ENCODE measurements around the gene SPTB.

Gene SPTB

DNA sequence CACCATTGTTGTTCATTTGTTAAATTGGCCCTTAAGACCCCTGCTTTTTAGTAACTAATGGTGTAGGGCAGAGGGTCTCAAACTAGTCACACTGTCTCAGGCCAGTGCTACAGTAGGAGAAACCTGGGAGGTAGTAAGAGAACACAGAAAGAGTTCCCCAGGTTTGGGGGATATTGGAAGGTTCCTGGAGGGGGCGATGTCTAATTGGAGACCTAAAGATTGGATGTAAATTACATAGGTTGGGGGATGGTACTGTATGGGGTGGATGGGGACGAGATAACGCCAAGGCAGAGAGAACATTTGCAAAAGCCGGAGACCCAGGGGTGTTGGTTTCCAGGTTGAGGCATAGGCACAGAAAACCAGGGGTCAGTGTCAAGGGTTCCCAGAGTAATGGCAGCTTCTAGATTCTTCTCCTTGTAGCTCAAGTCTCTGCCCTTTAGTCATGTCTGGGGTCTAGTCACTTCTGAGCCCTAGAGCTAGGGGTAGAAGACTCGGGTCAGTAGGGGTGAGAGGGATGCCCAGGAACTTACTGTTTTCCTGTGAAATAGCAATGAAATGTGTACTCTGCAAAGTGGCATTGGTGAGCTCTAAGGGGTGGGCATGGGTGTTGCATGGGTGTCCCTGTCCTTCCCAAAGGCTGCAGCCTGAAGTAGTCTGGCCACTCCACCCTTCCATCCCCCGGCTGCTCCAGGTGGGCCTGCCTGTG is 153.7 kb downstream of the SPTB start:
- ATAC-seq (ENCODE audit: insufficient read depth, low read depth), result no peak

DNA sequence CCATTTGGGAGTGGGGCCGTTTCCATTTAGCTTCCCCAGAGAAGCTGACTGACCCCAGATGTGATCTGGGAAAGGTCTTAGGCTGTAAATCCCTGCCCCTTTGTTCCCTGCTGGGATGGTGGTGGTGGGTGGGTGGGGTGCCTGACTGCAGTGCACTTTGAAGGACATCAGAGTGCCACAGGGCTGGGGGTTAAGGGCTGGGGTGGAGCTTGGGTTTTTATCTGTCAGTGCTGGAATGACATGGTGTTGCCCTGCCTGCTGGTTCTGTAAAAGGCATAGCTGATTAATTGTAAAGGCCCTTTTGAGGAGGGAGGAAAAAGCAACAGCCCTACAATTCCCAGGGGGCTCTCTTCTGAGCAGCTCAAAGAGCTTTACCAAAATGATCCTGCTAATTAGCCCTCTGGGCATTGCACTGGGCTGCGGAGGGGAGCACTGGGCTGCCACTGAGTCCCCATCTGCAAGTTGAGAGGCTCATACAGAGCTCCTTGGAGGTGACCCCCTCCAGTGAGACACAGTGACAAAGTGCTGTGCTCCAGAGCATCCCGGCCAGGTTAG is 154.4 kb downstream of the SPTB start:
- DNase-seq, result no peak
- no peak for TF ChIP-seq EZH2 (IDR thresholded peaks at IDR 0.05; ENCODE audit: borderline replicate concordance, low read depth, low read length, severe bottlenecking)
- TF ChIP-seq, protein P1, sequence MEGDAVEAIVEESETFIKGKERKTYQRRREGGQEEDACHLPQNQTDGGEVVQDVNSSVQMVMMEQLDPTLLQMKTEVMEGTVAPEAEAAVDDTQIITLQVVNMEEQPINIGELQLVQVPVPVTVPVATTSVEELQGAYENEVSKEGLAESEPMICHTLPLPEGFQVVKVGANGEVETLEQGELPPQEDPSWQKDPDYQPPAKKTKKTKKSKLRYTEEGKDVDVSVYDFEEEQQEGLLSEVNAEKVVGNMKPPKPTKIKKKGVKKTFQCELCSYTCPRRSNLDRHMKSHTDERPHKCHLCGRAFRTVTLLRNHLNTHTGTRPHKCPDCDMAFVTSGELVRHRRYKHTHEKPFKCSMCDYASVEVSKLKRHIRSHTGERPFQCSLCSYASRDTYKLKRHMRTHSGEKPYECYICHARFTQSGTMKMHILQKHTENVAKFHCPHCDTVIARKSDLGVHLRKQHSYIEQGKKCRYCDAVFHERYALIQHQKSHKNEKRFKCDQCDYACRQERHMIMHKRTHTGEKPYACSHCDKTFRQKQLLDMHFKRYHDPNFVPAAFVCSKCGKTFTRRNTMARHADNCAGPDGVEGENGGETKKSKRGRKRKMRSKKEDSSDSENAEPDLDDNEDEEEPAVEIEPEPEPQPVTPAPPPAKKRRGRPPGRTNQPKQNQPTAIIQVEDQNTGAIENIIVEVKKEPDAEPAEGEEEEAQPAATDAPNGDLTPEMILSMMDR (IDR thresholded peaks at IDR 0.05; ENCODE audit: borderline replicate concordance, extremely low read depth, low read length, poor library complexity, severe bottlenecking), result no peak
- H3K4me3 ChIP-seq (ENCODE audit: low read depth in 1 of 2, low read length in 2 of 2), result no peak overlapping the region
- H3K79me2 ChIP-seq (ENCODE audit: insufficient read depth, low read length), result no peaks in the 10 kb centered on the region
- H3K4me2 ChIP-seq (ENCODE audit: insufficient read depth, low read length), result no peak overlapping the region
- ATAC-seq (ENCODE audit: insufficient read depth, low read depth), result no peak
- no peaks in the 10 kb centered on the region for H3K4me1 ChIP-seq (ENCODE audit: insufficient read depth, low read length)
- H3K27ac ChIP-seq (ENCODE audit: low read length), result no peak overlapping the region
- H3K36me3 ChIP-seq (ENCODE audit: insufficient read depth, low read length), result no peaks in the 10 kb centered on the region
- peaks cover 5% of the 10 kb centered on the region for H3K27me3 ChIP-seq (ENCODE audit: insufficient read depth, low read length, poor library complexity)
- no peaks in the 10 kb centered on the region for H4K20me1 ChIP-seq (ENCODE audit: insufficient read depth, low read length)
- no peaks in the 10 kb centered on the region for H3K9me3 ChIP-seq (ENCODE audit: insufficient read depth, low read length, severe bottlenecking)
- no peak overlapping the region for H3K9ac ChIP-seq (ENCODE audit: low read depth, low read length)
- no peak overlapping the region for H2AFZ ChIP-seq (ENCODE audit: low read depth, low read length)

More for the DNA sequence above, 153.7 kb downstream of the SPTB start:
- H2AFZ ChIP-seq (ENCODE audit: low read depth, low read length), result no peak overlapping the region
- no peak overlapping the region for H3K4me3 ChIP-seq (ENCODE audit: low read depth in 1 of 2, low read length in 2 of 2)
- no peaks in the 10 kb centered on the region for H3K9me3 ChIP-seq (ENCODE audit: insufficient read depth, low read length, severe bottlenecking)
- no peak overlapping the region for H3K4me2 ChIP-seq (ENCODE audit: insufficient read depth, low read length)
- no peaks in the 10 kb centered on the region for H3K4me1 ChIP-seq (ENCODE audit: insufficient read depth, low read length)
- DNase-seq, result no peak
- H3K27me3 ChIP-seq (ENCODE audit: insufficient read depth, low read length, poor library complexity), result peaks cover 5% of the 10 kb centered on the region
- H3K79me2 ChIP-seq (ENCODE audit: insufficient read depth, low read length), result no peaks in the 10 kb centered on the region
- TF ChIP-seq EZH2 (IDR thresholded peaks at IDR 0.05; ENCODE audit: borderline replicate concordance, low read depth, low read length, severe bottlenecking), result no peak
- TF ChIP-seq, protein P1 (IDR thresholded peaks at IDR 0.05; ENCODE audit: borderline replicate concordance, extremely low read depth, low read length, poor library complexity, severe bottlenecking), result no peak
- no peaks in the 10 kb centered on the region for H3K36me3 ChIP-seq (ENCODE audit: insufficient read depth, low read length)
- H4K20me1 ChIP-seq (ENCODE audit: insufficient read depth, low read length), result no peaks in the 10 kb centered on the region
- no peak overlapping the region for H3K9ac ChIP-seq (ENCODE audit: low read depth, low read length)
- H3K27ac ChIP-seq (ENCODE audit: low read length), result no peak overlapping the region

DNA sequence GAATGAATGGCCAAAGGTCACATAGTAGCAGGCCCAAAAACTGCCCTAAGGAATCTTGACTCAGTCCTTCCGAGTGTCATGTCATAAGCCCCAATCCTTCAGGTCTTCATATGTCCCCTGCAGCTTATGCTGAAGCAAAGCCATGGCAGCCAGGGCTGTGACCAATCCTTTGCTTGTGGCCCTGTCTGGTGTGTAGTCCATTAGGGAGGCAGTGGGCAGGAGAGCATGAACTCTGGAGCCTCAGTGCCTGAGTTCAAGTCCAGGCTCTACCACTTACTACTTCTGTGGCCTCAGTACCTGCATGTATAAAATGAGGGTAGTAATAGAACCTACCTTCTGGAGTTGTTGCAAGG is 155.2 kb downstream of the SPTB start:
- Histone ChIP-seq H3K4me2 (ENCODE audit: insufficient read depth, low read length) (no peak overlapping the region), H4K20me1 (ENCODE audit: insufficient read depth, low read length) (no peaks in the 10 kb centered on the region), H3K9ac (ENCODE audit: low read depth, low read length) (no peak overlapping the region), H3K4me1 (ENCODE audit: insufficient read depth, low read length) (no peaks in the 10 kb centered on the region), H3K27ac (ENCODE audit: low read length) (no peak overlapping the region), H3K27me3 (ENCODE audit: insufficient read depth, low read length, poor library complexity) (peaks cover 5% of the 10 kb centered on the region), H3K36me3 (ENCODE audit: insufficient read depth, low read length) (no peaks in the 10 kb centered on the region), H3K4me3 (ENCODE audit: low read depth in 1 of 2, low read length in 2 of 2) (no peak overlapping the region), H3K9me3 (ENCODE audit: insufficient read depth, low read length, severe bottlenecking) (no peaks in the 10 kb centered on the region), H2AFZ (ENCODE audit: low read depth, low read length) (no peak overlapping the region), H3K79me2 (ENCODE audit: insufficient read depth, low read length) (no peaks in the 10 kb centered on the region)
- TF ChIP-seq EZH2 (IDR thresholded peaks at IDR 0.05; ENCODE audit: borderline replicate concordance, low read depth, low read length, severe bottlenecking), result no peak
- TF ChIP-seq, protein P1 (IDR thresholded peaks at IDR 0.05; ENCODE audit: borderline replicate concordance, extremely low read depth, low read length, poor library complexity, severe bottlenecking), result no peak
- ATAC-seq (ENCODE audit: insufficient read depth, low read depth) (no peak), DNase-seq (no peak)

Data from DND-41 (cell line).